H9 (cell line): ENCODE results near the gene UNC5C. TPM values are rescaled to one million over a fixed set of nuclear protein-coding genes. Genes with fewer than 3 reads are reported as not detected.

ENCODE experiments used
- DNase-seq: peaks from one replicate; pipeline ENCODE4 v3.0.0-alpha.2; 2017
- H2AFZ ChIP-seq: one replicate; pipeline ENCODE4 v1.6.1; 2013; ENCODE audit warnings: mild to moderate bottlenecking, low read length, control low read depth, moderate library complexity
- H2AK5ac ChIP-seq: 2 replicates; pipeline ENCODE4 v1.6.1; 2013; ENCODE audit warnings: low read length, control low read depth, mixed read lengths; ENCODE audit not compliant: insufficient read length
- H2BK120ac ChIP-seq: one replicate; pipeline ENCODE4 v1.6.1; 2013; ENCODE audit warnings: low read depth, mild to moderate bottlenecking, low read length, control low read depth, inconsistent platforms; ENCODE audit not compliant: poor library complexity, severe bottlenecking
- H2BK12ac ChIP-seq: 2 replicates; pipeline ENCODE4 v1.6.1; 2013; ENCODE audit warnings: low read length, control low read depth, mixed read lengths, low read depth; ENCODE audit not compliant: insufficient read length
- H2BK15ac ChIP-seq: 2 replicates; pipeline ENCODE4 v1.6.1; 2013; ENCODE audit warnings: low read depth, low read length, control low read depth
- H2BK20ac ChIP-seq: one replicate; pipeline ENCODE4 v1.6.1; 2013; ENCODE audit warnings: low read depth, mild to moderate bottlenecking, low read length, control low read depth, inconsistent platforms; ENCODE audit not compliant: poor library complexity, severe bottlenecking
- H2BK5ac ChIP-seq: 2 replicates; pipeline ENCODE4 v1.6.1; 2013; ENCODE audit warnings: low read length, control low read depth, mixed read lengths; ENCODE audit not compliant: insufficient read length
- H3K14ac ChIP-seq: 2 replicates; pipeline ENCODE4 v1.6.1; 2013; ENCODE audit warnings: low read length, control low read depth; ENCODE audit not compliant: insufficient read depth
- H3K18ac ChIP-seq: 2 replicates; pipeline ENCODE4 v1.6.1; 2013; ENCODE audit warnings: low read depth, mild to moderate bottlenecking, mixed read lengths, low read length, control low read depth; ENCODE audit not compliant: insufficient read length
- H3K23ac ChIP-seq: 2 replicates; pipeline ENCODE4 v1.6.1; 2013; ENCODE audit warnings: low read length, control low read depth, mixed read lengths, low read depth; ENCODE audit not compliant: insufficient read length
- H3K23me2 ChIP-seq: 2 replicates; pipeline ENCODE4 v1.6.1; 2013; ENCODE audit warnings: low read depth, mild to moderate bottlenecking, mixed read lengths, low read length, control low read depth; ENCODE audit not compliant: insufficient read length, poor library complexity, severe bottlenecking
- H3K27ac ChIP-seq: 2 replicates; pipeline ENCODE4 v1.5.1; 2013; ENCODE audit warnings: low read length, control low read depth, mixed read lengths, low read depth; ENCODE audit not compliant: insufficient read length
- H3K27me3 ChIP-seq: 2 replicates; pipeline ENCODE4 v1.6.1; 2013; ENCODE audit warnings: low read length, control low read depth, inconsistent platforms; ENCODE audit not compliant: insufficient read depth
- H3K4ac ChIP-seq: 2 replicates; pipeline ENCODE4 v1.6.1; 2013; ENCODE audit warnings: low read depth, mild to moderate bottlenecking, control low read depth, inconsistent platforms, low read length, moderate library complexity
- H3K4me1 ChIP-seq: 2 replicates; pipeline ENCODE4 v1.6.1; 2013; ENCODE audit warnings: low read length, control low read depth, inconsistent platforms; ENCODE audit not compliant: insufficient read depth
- H3K4me2 ChIP-seq: 2 replicates; pipeline ENCODE4 v1.6.1; 2013; ENCODE audit warnings: low read length, control low read depth, mixed read lengths; ENCODE audit not compliant: insufficient read length, insufficient read depth
- H3K56ac ChIP-seq: 2 replicates; pipeline ENCODE4 v1.6.1; 2013; ENCODE audit warnings: low read depth, mild to moderate bottlenecking, mixed read lengths, low read length, control low read depth; ENCODE audit not compliant: insufficient read length
- H3K79me1 ChIP-seq: 2 replicates; pipeline ENCODE4 v1.6.1; 2013; ENCODE audit warnings: low read depth, mild to moderate bottlenecking, moderate library complexity, low read length, control low read depth, inconsistent platforms; ENCODE audit not compliant: insufficient read depth, poor library complexity, severe bottlenecking
- H3K79me2 ChIP-seq: 2 replicates; pipeline ENCODE4 v1.6.1; 2013; ENCODE audit warnings: low read length, control low read depth, inconsistent platforms; ENCODE audit not compliant: insufficient read depth
- H3K9ac ChIP-seq: 2 replicates; pipeline ENCODE4 v1.6.1; 2013; ENCODE audit warnings: low read length, control low read depth, mixed read lengths; ENCODE audit not compliant: insufficient read length; ENCODE audit errors: extremely low read depth
- H3K9me3 ChIP-seq: one replicate; pipeline ENCODE4 v1.6.1; 2013; ENCODE audit warnings: low read depth, low read length, inconsistent platforms; ENCODE audit not compliant: control insufficient read depth
- H3T11ph ChIP-seq: one replicate; pipeline ENCODE4 v1.6.1; 2013; ENCODE audit warnings: mild to moderate bottlenecking, low read length, control low read depth, inconsistent platforms
- H4K20me1 ChIP-seq: one replicate; pipeline ENCODE4 v1.6.1; 2013; ENCODE audit not compliant: control insufficient read depth, insufficient read length, insufficient read depth
- H4K5ac ChIP-seq: 2 replicates; pipeline ENCODE4 v1.6.1; 2013; ENCODE audit warnings: low read depth, mild to moderate bottlenecking, mixed read lengths, low read length, control low read depth; ENCODE audit not compliant: insufficient read length
- H4K8ac ChIP-seq: replicated peaks from 2 replicates; pipeline ENCODE4 v1.6.1; 2013; ENCODE audit warnings: low read length, control low read depth, mixed read lengths, low read depth; ENCODE audit not compliant: insufficient read length
- H4K91ac ChIP-seq: 2 replicates; pipeline ENCODE4 v1.6.1; 2013; ENCODE audit warnings: low read depth, mild to moderate bottlenecking, moderate library complexity, mixed read lengths, low read length, control low read depth; ENCODE audit not compliant: insufficient read length
- H3K27ac Mint-ChIP-seq, 3 experiments: 2 replicates in 2 of 3; 3 replicates in 1 of 3; pipeline ENCODE4 v1.8.0; 2020 to 2021; ENCODE audit warnings: mixed read lengths in 3 of 3, mild to moderate bottlenecking in 1 of 3, moderate library complexity in 1 of 3
- H3K27me3 Mint-ChIP-seq: 2 replicates; pipeline ENCODE4 v1.8.0; 2021; ENCODE audit warnings: low read depth, mild to moderate bottlenecking, moderate library complexity, mixed read lengths
- H3K36me3 Mint-ChIP-seq, 3 experiments: 2 replicates in 2 of 3; 3 replicates in 1 of 3; pipeline ENCODE4 v1.8.0; 2020 to 2021; ENCODE audit warnings: low read depth in 3 of 3, mixed read lengths in 3 of 3; ENCODE audit not compliant: insufficient read depth in 1 of 3
- H3K4me1 Mint-ChIP-seq, 2 experiments: 2 replicates each; pipeline ENCODE4 v1.8.0; 2020; ENCODE audit warnings: mixed read lengths in 2 of 2
- H3K4me3 Mint-ChIP-seq, 2 experiments: 2 replicates in 1 of 2; 3 replicates in 1 of 2; pipeline ENCODE4 v1.8.0; 2020 to 2021; ENCODE audit warnings: mild to moderate bottlenecking in 2 of 2, mixed read lengths in 2 of 2, moderate library complexity in 1 of 2
- H3K9me3 Mint-ChIP-seq, 2 experiments: 2 replicates in 1 of 2; 3 replicates in 1 of 2; pipeline ENCODE4 v1.8.0; 2020; ENCODE audit warnings: mild to moderate bottlenecking in 2 of 2, mixed read lengths in 2 of 2, moderate library complexity in 1 of 2
- CTCF ChIP-seq: fragments of 200-600 bp; sonication (generic); conservative IDR thresholded peaks from 3 replicates; pipeline ENCODE4 v1.8.0; 2021; ENCODE audit warnings: antibody characterized with exemption, mild to moderate bottlenecking
- WGBS: extraction: QIAGEN DNeasy Blood & Tissue Kit; methylation state at CpG from one replicate; pipeline ENCODE4 v1.1.7; 2013; ENCODE audit warnings: missing lambda C conversion rate, low lambda C conversion rate, mixed read lengths; ENCODE audit not compliant: insufficient read length; ENCODE audit errors: extremely low coverage; 5-methylcytosine and 5-hydroxymethylcytosine counted together
- total RNA-seq: library from RNA; stranded (reverse); gene quantifications from 2 replicates; pipeline ENCODE4 v1.2.1, GENCODE V29; 2021

The UNC5C gene
- total RNA-seq, 1 experiment from 2014 or later, result not detected

- Histone ChIP-seq H2BK120ac (no peak overlapping the region), H2AFZ (no peak overlapping the region), H2BK15ac (no peak overlapping the region), H4K5ac (no peak overlapping the region), H3K14ac (no peak overlapping the region), H4K8ac (no peak overlapping the region), H3K4me1 (no peaks in the 10 kb centered on the region; the same call in 1 of the 2 replicates), H2AK5ac (no peak overlapping the region), H3K18ac (no peak overlapping the region), H3K4ac (no peak overlapping the region), H3K23me2 (no peaks in the 10 kb centered on the region), H3K27ac (no peak overlapping the region), H3K9ac (no peak overlapping the region), H3K79me1 (no peaks in the 10 kb centered on the region), H3K79me2 (no peaks in the 10 kb centered on the region), H4K91ac (no peak overlapping the region), H3K4me2 (no peak overlapping the region), H2BK5ac (no peak overlapping the region), H4K20me1 (no peaks in the 10 kb centered on the region), H2BK20ac (no peak overlapping the region), H3T11ph (no peak overlapping the region), H3K9me3 (peaks cover 13% of the 10 kb centered on the region), H2BK12ac (no peak overlapping the region), H3K27me3 (no peaks in the 10 kb centered on the region), H3K23ac (no peak overlapping the region), H3K56ac (no peak overlapping the region)
- Mint-ChIP-seq H3K27me3 (peaks cover 8% of the 10 kb centered on the region), H3K36me3 (peaks cover 14 to 19% (median 16%) of the 10 kb centered on the region in 3 experiments), H3K27ac (peak overlapping the region in 1 of 3 experiments; percentile 76; a peak in 3 of 7 replicates), H3K4me1 (peaks cover 15 to 19% of the 10 kb centered on the region in 2 experiments), H3K9me3 (peaks cover 16 to 18% of the 10 kb centered on the region in 2 experiments), H3K4me3 (peak overlapping the region in 1 of 2 experiments; percentile 54; a peak in 1 of 5 replicates)
- DNase-seq, result no peak
- TF ChIP-seq CTCF, result no peak
- WGBS, result no CpG with 5 or more reads among the region's 10 CpGs
Measured at GRCh38 chr4:95180531-95181242, 368.1 kb downstream of the UNC5C start.
